ENCODE data around the gene PPARG. TPM values are rescaled to one million over a fixed set of nuclear protein-coding genes. Genes with fewer than 3 reads are reported as not detected.

Gene PPARG
- total RNA-seq, 1 donor from 2014 or later: 0.37 TPM

DNA sequence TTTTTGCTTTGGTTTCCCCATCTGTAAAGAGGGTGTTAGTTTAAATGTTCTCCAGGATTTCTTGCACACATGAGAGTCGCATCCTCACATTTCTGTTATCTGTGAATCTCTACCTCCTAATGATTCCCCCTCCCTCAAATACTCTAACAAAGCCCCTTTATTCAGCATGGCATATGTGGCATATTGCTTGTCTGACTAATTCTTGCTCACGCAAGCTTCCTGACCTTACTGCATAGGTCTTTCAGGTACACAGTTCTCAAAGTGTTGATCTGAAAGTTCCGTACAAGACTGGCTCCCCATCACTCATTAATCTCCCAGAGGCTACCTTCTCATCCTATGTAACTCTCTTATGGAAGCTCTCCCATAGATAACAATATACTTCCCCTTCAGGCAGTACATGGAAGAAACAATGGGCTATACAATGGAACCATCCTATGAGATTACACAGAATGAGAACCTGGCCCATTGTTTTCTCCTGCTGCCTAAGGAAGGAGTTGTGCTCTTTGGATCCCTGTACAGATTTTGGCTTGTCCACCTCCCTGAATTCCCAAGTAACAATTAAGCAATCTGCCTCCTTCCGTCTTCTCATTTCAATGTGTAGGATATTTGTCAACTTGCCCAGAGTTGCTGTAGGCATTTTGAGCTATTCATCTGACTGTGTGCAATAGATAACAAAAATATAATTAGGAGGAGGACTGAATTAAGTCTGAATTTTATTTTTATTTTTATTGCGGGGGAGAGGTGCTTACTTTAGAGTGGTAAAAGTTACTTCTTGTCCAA, 51.0 kb downstream of the PPARG start:
- no peak overlapping the region for H3K4me3 Mint-ChIP-seq (ENCODE audit: unreplicated experiment)
- DNase-seq: no peak
- H3K4me1 Mint-ChIP-seq (ENCODE audit: low read depth, unreplicated experiment): no peaks in the 10 kb centered on the region

DNA sequence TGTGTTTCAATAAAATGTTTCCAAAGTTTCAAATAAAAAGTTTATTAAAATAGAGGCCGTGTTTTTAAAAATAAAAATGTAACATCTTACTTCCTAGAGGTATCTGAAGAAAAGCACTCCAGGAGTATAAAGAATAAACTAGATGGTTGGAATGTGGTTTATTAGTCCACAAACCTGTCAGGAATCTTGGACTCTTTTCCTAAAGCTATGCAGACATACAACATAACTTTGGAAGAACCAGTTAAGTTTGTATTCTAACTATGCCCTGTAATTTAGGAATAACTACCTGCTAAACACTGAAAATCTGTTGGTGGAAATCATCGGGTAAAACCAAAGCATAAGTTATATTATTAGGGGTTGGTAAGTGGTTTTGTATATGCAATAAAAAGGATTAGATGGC, 51.6 kb downstream of the PPARG start:
- H3K4me1 Mint-ChIP-seq (ENCODE audit: low read depth, unreplicated experiment): no peaks in the 10 kb centered on the region
- TF ChIP-seq, protein P1, sequence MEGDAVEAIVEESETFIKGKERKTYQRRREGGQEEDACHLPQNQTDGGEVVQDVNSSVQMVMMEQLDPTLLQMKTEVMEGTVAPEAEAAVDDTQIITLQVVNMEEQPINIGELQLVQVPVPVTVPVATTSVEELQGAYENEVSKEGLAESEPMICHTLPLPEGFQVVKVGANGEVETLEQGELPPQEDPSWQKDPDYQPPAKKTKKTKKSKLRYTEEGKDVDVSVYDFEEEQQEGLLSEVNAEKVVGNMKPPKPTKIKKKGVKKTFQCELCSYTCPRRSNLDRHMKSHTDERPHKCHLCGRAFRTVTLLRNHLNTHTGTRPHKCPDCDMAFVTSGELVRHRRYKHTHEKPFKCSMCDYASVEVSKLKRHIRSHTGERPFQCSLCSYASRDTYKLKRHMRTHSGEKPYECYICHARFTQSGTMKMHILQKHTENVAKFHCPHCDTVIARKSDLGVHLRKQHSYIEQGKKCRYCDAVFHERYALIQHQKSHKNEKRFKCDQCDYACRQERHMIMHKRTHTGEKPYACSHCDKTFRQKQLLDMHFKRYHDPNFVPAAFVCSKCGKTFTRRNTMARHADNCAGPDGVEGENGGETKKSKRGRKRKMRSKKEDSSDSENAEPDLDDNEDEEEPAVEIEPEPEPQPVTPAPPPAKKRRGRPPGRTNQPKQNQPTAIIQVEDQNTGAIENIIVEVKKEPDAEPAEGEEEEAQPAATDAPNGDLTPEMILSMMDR (IDR thresholded peaks at IDR 0.05; ENCODE audit: partially characterized antibody, unreplicated experiment): no peak

More for the DNA sequence above, 51.0 kb downstream of the PPARG start:
- no peak overlapping the region for H3K27ac Mint-ChIP-seq (ENCODE audit: unreplicated experiment)
- H3K27me3 Mint-ChIP-seq (ENCODE audit: unreplicated experiment): no peaks in the 10 kb centered on the region
- H3K9me3 Mint-ChIP-seq (ENCODE audit: unreplicated experiment): no peaks in the 10 kb centered on the region
- no peaks in the 10 kb centered on the region for H3K36me3 Mint-ChIP-seq (ENCODE audit: unreplicated experiment)
- TF ChIP-seq, protein P1 (IDR thresholded peaks at IDR 0.05; ENCODE audit: partially characterized antibody, unreplicated experiment): no peak

DNA sequence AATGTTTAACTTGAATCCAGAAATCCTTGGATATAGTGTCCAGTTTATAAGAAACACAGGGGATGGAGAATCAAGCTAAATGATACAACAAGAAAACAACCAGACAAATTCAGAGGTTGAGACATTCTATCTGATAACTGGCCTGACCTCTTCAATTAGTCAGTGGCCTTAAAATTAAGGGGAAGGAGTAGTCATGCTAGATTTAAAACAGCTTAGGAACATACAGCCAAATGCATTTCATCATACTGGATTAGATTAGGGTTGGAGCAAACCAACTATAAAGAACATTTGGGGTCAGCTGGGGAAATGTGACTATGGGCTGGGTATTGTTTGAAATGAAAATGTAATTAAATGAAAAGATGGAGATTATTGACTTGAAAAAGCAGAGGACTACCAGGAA, 53.3 kb downstream of the PPARG start:
- DNase-seq: no peak
- no peaks in the 10 kb centered on the region for H3K4me1 Mint-ChIP-seq (ENCODE audit: low read depth, unreplicated experiment)
- H3K9me3 Mint-ChIP-seq (ENCODE audit: unreplicated experiment): no peaks in the 10 kb centered on the region
- H3K27me3 Mint-ChIP-seq (ENCODE audit: unreplicated experiment): no peaks in the 10 kb centered on the region
- TF ChIP-seq, protein P1 (IDR thresholded peaks at IDR 0.05; ENCODE audit: partially characterized antibody, unreplicated experiment): no peak
- H3K36me3 Mint-ChIP-seq (ENCODE audit: unreplicated experiment): no peaks in the 10 kb centered on the region
- no peak overlapping the region for H3K4me3 Mint-ChIP-seq (ENCODE audit: unreplicated experiment)
- no peak overlapping the region for H3K27ac Mint-ChIP-seq (ENCODE audit: unreplicated experiment)

More for the DNA sequence above, 51.6 kb downstream of the PPARG start:
- H3K4me3 Mint-ChIP-seq (ENCODE audit: unreplicated experiment): no peak overlapping the region
- DNase-seq: no peak
- H3K9me3 Mint-ChIP-seq (ENCODE audit: unreplicated experiment): no peaks in the 10 kb centered on the region
- no peaks in the 10 kb centered on the region for H3K36me3 Mint-ChIP-seq (ENCODE audit: unreplicated experiment)
- no peaks in the 10 kb centered on the region for H3K27me3 Mint-ChIP-seq (ENCODE audit: unreplicated experiment)
- no peak overlapping the region for H3K27ac Mint-ChIP-seq (ENCODE audit: unreplicated experiment)

DNA sequence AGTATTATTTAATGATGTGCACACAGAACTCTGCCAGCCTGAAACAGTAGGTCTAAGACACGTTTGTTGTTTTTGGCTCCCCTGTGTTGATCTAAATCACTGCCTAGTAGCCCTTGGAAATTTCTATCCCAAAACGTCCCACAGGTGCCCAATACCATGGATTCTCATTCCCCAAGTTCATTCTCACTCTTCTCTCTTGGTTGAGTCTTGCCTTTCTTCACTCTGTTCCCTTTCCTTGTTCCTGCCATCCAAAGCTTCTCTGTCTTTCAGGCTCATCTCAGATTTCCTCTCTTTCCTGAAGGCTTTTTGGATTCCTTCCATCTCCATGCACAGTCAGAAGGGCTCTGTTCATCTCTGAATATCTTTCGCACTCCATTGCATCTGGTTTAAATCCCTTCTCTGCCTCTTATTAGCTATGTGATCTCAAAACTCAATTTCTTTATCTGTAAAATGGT, 54.2 kb downstream of the PPARG start:
- DNase-seq: no peak
- Mint-ChIP-seq H3K27me3 (ENCODE audit: unreplicated experiment) (no peaks in the 10 kb centered on the region), H3K9me3 (ENCODE audit: unreplicated experiment) (no peaks in the 10 kb centered on the region), H3K4me1 (ENCODE audit: low read depth, unreplicated experiment) (no peaks in the 10 kb centered on the region), H3K4me3 (ENCODE audit: unreplicated experiment) (no peak overlapping the region), H3K36me3 (ENCODE audit: unreplicated experiment) (no peaks in the 10 kb centered on the region), H3K27ac (ENCODE audit: unreplicated experiment) (no peak overlapping the region)
- TF ChIP-seq, protein P1 (IDR thresholded peaks at IDR 0.05; ENCODE audit: partially characterized antibody, unreplicated experiment): no peak

DNA sequence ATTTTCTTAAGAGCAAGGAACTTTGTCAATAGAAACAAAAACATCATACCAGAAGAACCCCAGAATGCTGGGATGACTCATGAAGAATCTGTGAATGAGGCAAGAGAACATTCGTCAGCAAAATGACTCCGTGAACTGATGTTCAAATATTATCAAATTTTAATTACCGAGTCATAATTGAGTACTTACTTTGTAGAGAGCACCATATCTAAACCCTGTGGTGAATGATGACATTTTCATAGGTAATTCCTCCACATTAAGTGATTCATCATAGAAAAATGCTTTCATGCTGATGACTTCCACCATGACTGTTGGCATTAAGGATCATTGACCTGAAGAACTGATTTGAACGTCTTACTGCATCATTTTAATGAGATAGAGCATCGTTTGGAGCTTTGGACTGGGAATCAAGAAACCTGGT, 56.3 kb downstream of the PPARG start:
- Mint-ChIP-seq H3K27ac (ENCODE audit: unreplicated experiment) (no peak overlapping the region), H3K27me3 (ENCODE audit: unreplicated experiment) (no peaks in the 10 kb centered on the region)
- no peak for DNase-seq

More for the DNA sequence above, 56.3 kb downstream of the PPARG start:
- Mint-ChIP-seq H3K36me3 (ENCODE audit: unreplicated experiment) (no peaks in the 10 kb centered on the region), H3K4me1 (ENCODE audit: low read depth, unreplicated experiment) (no peaks in the 10 kb centered on the region), H3K9me3 (ENCODE audit: unreplicated experiment) (no peaks in the 10 kb centered on the region), H3K4me3 (ENCODE audit: unreplicated experiment) (no peak overlapping the region)
- TF ChIP-seq, protein P1 (IDR thresholded peaks at IDR 0.05; ENCODE audit: partially characterized antibody, unreplicated experiment): no peak

Data from glutamatergic neuron (in vitro differentiated cells).